HG02678 (cell line): ENCODE results near the gene TIE1.
A peak's percentile ranks its signal among the peaks of the same experiment; 100 is the strongest.

Experiments used
- ATAC-seq: cut with Tn5 transposase; IDR thresholded peaks from one replicate; pipeline ENCODE4 v1.9.1; 2021; ENCODE audit warnings: mild to moderate bottlenecking, moderate library complexity; ENCODE audit not compliant: unreplicated experiment

TIE1 gene

GRCh38 chr1:43311521-43311920 lies 10.7 kb downstream of the TIE1 start:
- no peak for ATAC-seq

GRCh38 chr1:43312212-43312623 lies 11.4 kb downstream of the TIE1 start:
- no peak for ATAC-seq

- no peak for ATAC-seq
These were observed 12.1 kb downstream of the TIE1 start for GRCh38 chr1:43312663-43313515.

GRCh38 chr1:43313771-43314170 lies 13.0 kb downstream of the TIE1 start:
- no peak for ATAC-seq

GRCh38 chr1:43314233-43314632 lies 13.5 kb downstream of the TIE1 start:
- ATAC-seq, result no peak

GRCh38 chr1:43315481-43315880 lies 14.7 kb downstream of the TIE1 start:
- ATAC-seq, result no peak

- no peak for ATAC-seq
These were observed 15.4 kb downstream of the TIE1 start for GRCh38 chr1:43315963-43316737.

- no peak for ATAC-seq
These were observed 16.1 kb downstream of the TIE1 start for GRCh38 chr1:43316738-43317520.

GRCh38 chr1:43317817-43318471 lies 17.2 kb downstream of the TIE1 start:
- ATAC-seq, result no peak

GRCh38 chr1:43318831-43319230 lies 18.0 kb downstream of the TIE1 start:
- ATAC-seq, result no peak

- ATAC-seq, result no peak
These were observed 18.5 kb downstream of the TIE1 start for GRCh38 chr1:43319288-43319687.

- no peak for ATAC-seq
These were observed 19.0 kb downstream of the TIE1 start for GRCh38 chr1:43319766-43320165.

GRCh38 chr1:43321331-43321891 lies 20.6 kb downstream of the TIE1 start:
- ATAC-seq, result no peak

GRCh38 chr1:43322506-43322905 lies 21.7 kb downstream of the TIE1 start:
- no peak for ATAC-seq

- ATAC-seq, result no peak
These were observed 24.0 kb downstream of the TIE1 start for GRCh38 chr1:43324810-43325209.

GRCh38 chr1:43325381-43325780 lies 24.6 kb downstream of the TIE1 start:
- no peak for ATAC-seq

GRCh38 chr1:43327549-43328292 lies 26.9 kb downstream of the TIE1 start:
- no peak for ATAC-seq

- peak; percentile 42 for ATAC-seq
These were observed 29.4 kb downstream of the TIE1 start for GRCh38 chr1:43329995-43330751.

- no peak for ATAC-seq
These were observed 30.9 kb downstream of the TIE1 start for GRCh38 chr1:43331688-43332087.
